OCI-LY7 (cell line): Measurements from ENCODE around the gene ADGRD1. TPM values are rescaled to one million over a fixed set of nuclear protein-coding genes. Genes with fewer than 3 reads are reported as not detected.

Source experiments
- BruUV-seq: library from RNA; stranded (reverse); fragments of 400-500 nt; replicated peaks from 2 replicates; lab custom pipeline; 2021; lab: Mats Ljungman, UMichigan
- CTCF ChIA-PET: fragments of 300-600 bp; sonication (Branson Sonifier 250); formaldehyde crosslinking; loops from one replicate; lab custom pipeline; 2022; ENCODE audit warnings: antibody characterized with exemption; ENCODE audit not compliant: unreplicated experiment; lab: Charles Lee
- POLR2A ChIA-PET: fragments of 300-600 bp; sonication (Branson Sonifier 250); formaldehyde crosslinking; loops from one replicate; lab custom pipeline; 2022; ENCODE audit warnings: antibody characterized with exemption; lab: Charles Lee
- DNase-seq: peaks from one replicate; pipeline ENCODE4 v3.0.0-alpha.2; 2015; ENCODE audit warnings: low spot score
- H2AFZ ChIP-seq: fragments of 200-600 bp; sonication (generic), shearing (Covaris generic); 2 replicates; pipeline ENCODE4 v1.6.1; 2014; ENCODE audit warnings: mild to moderate bottlenecking, antibody characterized with exemption, low read length, moderate library complexity
- H3K27ac ChIP-seq: fragments of 200-600 bp; sonication (generic); 2 replicates; pipeline ENCODE4 v1.5.1; 2014; ENCODE audit warnings: mixed run types, low read depth, mild to moderate bottlenecking, moderate library complexity, low read length, inconsistent platforms; ENCODE audit not compliant: poor library complexity, severe bottlenecking
- H3K36me3 ChIP-seq: fragments of 200-600 bp; sonication (generic); 2 replicates; pipeline ENCODE4 v1.6.1; 2014; ENCODE audit warnings: mild to moderate bottlenecking, antibody characterized with exemption, low read length, moderate library complexity, mixed read lengths; ENCODE audit not compliant: insufficient read depth
- H3K4me1 ChIP-seq: fragments of 200-600 bp; sonication (generic); 2 replicates; pipeline ENCODE4 v1.5.1; 2014; ENCODE audit warnings: mild to moderate bottlenecking, low read length; ENCODE audit not compliant: insufficient read depth, poor library complexity, severe bottlenecking
- H3K4me2 ChIP-seq: fragments of 200-600 bp; sonication (generic); 2 replicates; pipeline ENCODE4 v1.6.1; 2014; ENCODE audit warnings: mild to moderate bottlenecking, low read length
- H3K4me3 ChIP-seq: fragments of 200-600 bp; sonication (generic); 2 replicates; pipeline ENCODE4 v1.5.1; 2014; ENCODE audit warnings: mild to moderate bottlenecking, low read depth, low read length; ENCODE audit not compliant: poor library complexity, severe bottlenecking
- H3K79me2 ChIP-seq: fragments of 200-600 bp; sonication (generic); 2 replicates; pipeline ENCODE4 v1.6.1; 2016; ENCODE audit warnings: low read depth, mild to moderate bottlenecking, low read length, moderate library complexity, mixed read lengths; ENCODE audit not compliant: insufficient read depth
- H3K9me2 ChIP-seq: fragments of 200-600 bp; sonication (generic); 2 replicates; pipeline ENCODE4 v1.6.1; 2016; ENCODE audit warnings: mild to moderate bottlenecking, low read length, mixed read lengths; ENCODE audit not compliant: insufficient read depth
- H3K9me3 ChIP-seq: fragments of 200-600 bp; sonication (generic); 2 replicates; pipeline ENCODE4 v1.6.1; 2014; ENCODE audit warnings: mild to moderate bottlenecking, mixed run types, low read length, mixed read lengths
- H4K20me1 ChIP-seq: fragments of 200-600 bp; sonication (generic); 2 replicates; pipeline ENCODE4 v1.6.1; 2014; ENCODE audit warnings: mild to moderate bottlenecking, antibody characterized with exemption, low read length, moderate library complexity, mixed read lengths; ENCODE audit not compliant: insufficient read depth
- EZH2phosphoT487 ChIP-seq: fragments of 200-600 bp; sonication (generic); IDR thresholded peaks from 2 replicates; pipeline ENCODE4 v1.6.1; 2018; ENCODE audit warnings: low read depth, borderline replicate concordance, mild to moderate bottlenecking, mixed run types, antibody characterized with exemption, low read length, moderate library complexity, mixed read lengths
- intact Hi-C: fragments of 100-400 bp; cut with micrococcal nuclease; formaldehyde crosslinking; loops from one replicate; pipeline ENCODE4 v1.10.0; 2022; ENCODE audit not compliant: unreplicated experiment
- total RNA-seq, 2 experiments: library from RNA; depleted of rRNA in 1 of 2; stranded (reverse); fragments of >200 nt in 1 of 2; shearing (Covaris generic) in 1 of 2; gene quantifications; 2 replicates each; pipeline ENCODE4 v1.2.3, GENCODE V29; 2014 to 2022
- TF ChIP-seq, protein P1 (sequence below): fragments of 200-600 bp; sonication (generic); conservative IDR thresholded peaks from 2 replicates; pipeline ENCODE4 v1.5.1; 2014; ENCODE audit warnings: mild to moderate bottlenecking, antibody characterized with exemption, low read length, moderate library complexity, mixed read lengths

ADGRD1 gene
- total RNA-seq, 2 experiments from 2014 or later, result 1.0 to 1.7 TPM

GRCh38 chr12:131012279-131013069 lies 58.8 kb downstream of the ADGRD1 start:
- no peaks in the 10 kb centered on the region for H3K4me1 ChIP-seq
- no peak overlapping the region for H3K4me3 ChIP-seq
- H2AFZ ChIP-seq, result no peak overlapping the region

GRCh38 chr12:131013118-131013517 lies 59.4 kb downstream of the ADGRD1 start:
- DNase-seq, result no peak
- H3K4me1 ChIP-seq, result no peaks in the 10 kb centered on the region
- CTCF ChIA-PET, result no interaction called here
- no peak overlapping the region for H3K27ac ChIP-seq
- H3K9me3 ChIP-seq, result no peaks in the 10 kb centered on the region
- H4K20me1 ChIP-seq, result no peaks in the 10 kb centered on the region
- H3K36me3 ChIP-seq, result no peaks in the 10 kb centered on the region
- no peaks in the 10 kb centered on the region for H3K9me2 ChIP-seq
- H3K4me2 ChIP-seq, result no peak overlapping the region
- H3K79me2 ChIP-seq, result no peaks in the 10 kb centered on the region
- intact Hi-C loops, result no loop called here
- no TSS peak for BruUV-seq
- no peak overlapping the region for H3K4me3 ChIP-seq
- TF ChIP-seq, protein P1, sequence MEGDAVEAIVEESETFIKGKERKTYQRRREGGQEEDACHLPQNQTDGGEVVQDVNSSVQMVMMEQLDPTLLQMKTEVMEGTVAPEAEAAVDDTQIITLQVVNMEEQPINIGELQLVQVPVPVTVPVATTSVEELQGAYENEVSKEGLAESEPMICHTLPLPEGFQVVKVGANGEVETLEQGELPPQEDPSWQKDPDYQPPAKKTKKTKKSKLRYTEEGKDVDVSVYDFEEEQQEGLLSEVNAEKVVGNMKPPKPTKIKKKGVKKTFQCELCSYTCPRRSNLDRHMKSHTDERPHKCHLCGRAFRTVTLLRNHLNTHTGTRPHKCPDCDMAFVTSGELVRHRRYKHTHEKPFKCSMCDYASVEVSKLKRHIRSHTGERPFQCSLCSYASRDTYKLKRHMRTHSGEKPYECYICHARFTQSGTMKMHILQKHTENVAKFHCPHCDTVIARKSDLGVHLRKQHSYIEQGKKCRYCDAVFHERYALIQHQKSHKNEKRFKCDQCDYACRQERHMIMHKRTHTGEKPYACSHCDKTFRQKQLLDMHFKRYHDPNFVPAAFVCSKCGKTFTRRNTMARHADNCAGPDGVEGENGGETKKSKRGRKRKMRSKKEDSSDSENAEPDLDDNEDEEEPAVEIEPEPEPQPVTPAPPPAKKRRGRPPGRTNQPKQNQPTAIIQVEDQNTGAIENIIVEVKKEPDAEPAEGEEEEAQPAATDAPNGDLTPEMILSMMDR, result no peak
- no peak for TF ChIP-seq EZH2phosphoT487
- no peak overlapping the region for H2AFZ ChIP-seq
- POLR2A ChIA-PET, result no interaction called here

More at GRCh38 chr12:131012279-131013069, 58.8 kb downstream of the ADGRD1 start:
- H4K20me1 ChIP-seq, result no peaks in the 10 kb centered on the region
- no peak for DNase-seq
- ChIA-PET POLR2A (interaction anchor here (1.0 kb wide), 1 partner anchor 10 kb away, joined by 3 read pairs; no protein-coding TSS in a partner anchor), CTCF (no interaction called here)
- no peak for TF ChIP-seq EZH2phosphoT487
- TF ChIP-seq, protein P1, result no peak
- intact Hi-C loops, result no loop called here
- no peaks in the 10 kb centered on the region for H3K9me3 ChIP-seq
- no peak overlapping the region for H3K4me2 ChIP-seq
- no TSS peak for BruUV-seq
- H3K36me3 ChIP-seq, result no peaks in the 10 kb centered on the region
- no peaks in the 10 kb centered on the region for H3K79me2 ChIP-seq
- H3K27ac ChIP-seq, result no peak overlapping the region
- H3K9me2 ChIP-seq, result no peaks in the 10 kb centered on the region

DNA sequence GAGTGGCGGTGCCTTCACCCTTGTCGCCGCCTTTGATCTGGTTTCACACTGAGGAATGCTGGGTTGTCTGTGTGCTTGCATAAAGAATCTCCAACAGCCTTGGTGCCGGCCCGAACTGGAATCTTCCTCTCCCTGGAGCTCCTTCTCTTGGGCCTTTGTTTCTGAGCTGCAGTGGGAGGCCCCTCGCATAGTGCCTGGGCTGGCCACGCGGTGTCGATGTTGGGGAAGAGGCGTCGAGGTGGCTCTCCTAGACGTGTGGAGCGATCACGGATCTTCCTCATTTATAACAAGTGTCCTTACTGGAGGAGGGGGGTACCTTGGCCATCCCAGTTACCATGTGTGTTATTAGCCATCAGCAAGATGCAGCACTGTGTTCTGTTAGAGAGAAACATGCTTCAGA lies 60.6 kb downstream of the ADGRD1 start:
- Histone ChIP-seq H2AFZ (no peak overlapping the region), H3K4me3 (no peak overlapping the region), H3K27ac (no peak overlapping the region), H3K4me1 (no peaks in the 10 kb centered on the region), H3K4me2 (no peak overlapping the region), H3K9me3 (no peaks in the 10 kb centered on the region), H4K20me1 (no peaks in the 10 kb centered on the region), H3K79me2 (no peaks in the 10 kb centered on the region), H3K9me2 (no peaks in the 10 kb centered on the region), H3K36me3 (no peaks in the 10 kb centered on the region)
- no TSS peak for BruUV-seq
- POLR2A ChIA-PET, result no interaction called here
- DNase-seq, result no peak
- TF ChIP-seq, protein P1, result no peak
- TF ChIP-seq EZH2phosphoT487, result no peak
- CTCF ChIA-PET, result no interaction called here
- intact Hi-C loops, result no loop called here
